Breast epithelium (tissue), 4 donors: ENCODE measurements around the gene HPGDS. TPM values are rescaled to one million over a fixed set of nuclear protein-coding genes. Genes with fewer than 3 reads are reported as not detected.

Source experiments
- DNase-seq, 2 donors: peaks; one replicate each; pipeline ENCODE4 v3.0.0-alpha.2; 2019; ENCODE audit warnings: low spot score in 2 of 2
- H3K27ac ChIP-seq, 2 donors: fragments of 200-600 bp; sonication (generic) in 1 of 2; one replicate each; pipeline ENCODE4 v1.5.1; 2016 to 2019; ENCODE audit warnings: mild to moderate bottlenecking in 1 of 2
- H3K27me3 ChIP-seq, 2 donors: fragments of 200-600 bp; sonication (generic) in 1 of 2; one replicate each; pipeline versions ENCODE4 v1.5.1 to v1.6.0; 2017 to 2019; ENCODE audit warnings: control low read depth in 1 of 2, mild to moderate bottlenecking in 1 of 2
- H3K36me3 ChIP-seq: fragments of 200-600 bp; one replicate; pipeline ENCODE4 v1.5.1; 2019
- H3K4me1 ChIP-seq, 2 donors: fragments of 200-600 bp; sonication (generic); one replicate each; pipeline ENCODE4 v1.5.1; 2016 to 2019; ENCODE audit warnings: control low read depth in 1 of 2
- H3K4me3 ChIP-seq, 3 donors: fragments of 200-600 bp; sonication (generic); 1 replicate in 2 of 3; 2 replicates in 1 of 3; pipeline ENCODE4 v1.5.1; 2016 to 2019; ENCODE audit warnings: mild to moderate bottlenecking in 3 of 3, moderate library complexity in 2 of 3
- H3K9me3 ChIP-seq, 2 donors: fragments of 200-600 bp; sonication (generic) in 1 of 2; one replicate each; pipeline ENCODE4 v1.5.1; 2016 to 2019; ENCODE audit warnings: control low read depth in 1 of 2
- POLR2A ChIP-seq: fragments of 450-650 bp; IDR thresholded peaks from one replicate; pipeline ENCODE4 v1.6.1; 2016; ENCODE audit warnings: antibody characterized with exemption, mild to moderate bottlenecking, moderate library complexity
- POLR2AphosphoS5 ChIP-seq, 3 donors: sonication (generic); formaldehyde crosslinking; IDR thresholded peaks; one replicate each; pipeline ENCODE4 v1.6.1; 2017; ENCODE audit warnings: antibody characterized with exemption in 3 of 3
- intact Hi-C: fragments of 100-400 bp; cut with DNase I; formaldehyde crosslinking; loops from one replicate; pipeline ENCODE4 v1.15.1; 2023; ENCODE audit warnings: low total_unique reads
- total RNA-seq, 3 donors: library from RNA; depleted of rRNA; stranded (reverse); fragments of >200 nt; gene quantifications; one replicate each; pipeline ENCODE4 v1.1.0, GENCODE V29; 2016
- TF ChIP-seq, protein P1 (sequence below), 3 donors: fragments of 450-650 bp; IDR thresholded peaks; one replicate each; pipeline ENCODE4 v1.5.1; 2016 to 2017; ENCODE audit warnings: antibody characterized with exemption in 3 of 3, mild to moderate bottlenecking in 3 of 3, moderate library complexity in 3 of 3

Gene HPGDS
- total RNA-seq, 3 donors from 2014 or later = 0.98 to 7.5 (median 2.0) TPM

DNA sequence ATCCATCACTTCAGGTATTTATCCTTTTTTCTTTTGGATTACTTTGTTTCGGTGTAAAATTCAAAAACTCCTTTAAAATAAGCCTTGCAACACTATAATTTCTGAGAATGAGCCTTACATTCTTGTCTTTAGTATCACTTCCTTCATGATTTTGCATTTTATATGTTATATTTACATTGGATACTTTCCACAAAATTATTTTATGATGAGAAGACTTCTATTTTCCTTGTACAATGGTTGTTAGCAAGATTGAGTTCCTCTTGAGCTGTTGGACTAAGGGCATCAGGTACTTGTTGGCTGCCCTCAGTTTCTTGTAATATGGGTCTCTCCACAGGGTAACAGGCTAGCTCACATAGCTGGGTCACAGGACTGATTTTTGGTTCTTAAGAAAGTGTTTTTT is 22.7 kb upstream of the HPGDS start:
- no peaks in the 10 kb centered on the region for H3K9me3 ChIP-seq
- no peak for TF ChIP-seq POLR2AphosphoS5 (IDR thresholded peaks at IDR 0.05)
- no peak for TF ChIP-seq POLR2A
- TF ChIP-seq, protein P1, sequence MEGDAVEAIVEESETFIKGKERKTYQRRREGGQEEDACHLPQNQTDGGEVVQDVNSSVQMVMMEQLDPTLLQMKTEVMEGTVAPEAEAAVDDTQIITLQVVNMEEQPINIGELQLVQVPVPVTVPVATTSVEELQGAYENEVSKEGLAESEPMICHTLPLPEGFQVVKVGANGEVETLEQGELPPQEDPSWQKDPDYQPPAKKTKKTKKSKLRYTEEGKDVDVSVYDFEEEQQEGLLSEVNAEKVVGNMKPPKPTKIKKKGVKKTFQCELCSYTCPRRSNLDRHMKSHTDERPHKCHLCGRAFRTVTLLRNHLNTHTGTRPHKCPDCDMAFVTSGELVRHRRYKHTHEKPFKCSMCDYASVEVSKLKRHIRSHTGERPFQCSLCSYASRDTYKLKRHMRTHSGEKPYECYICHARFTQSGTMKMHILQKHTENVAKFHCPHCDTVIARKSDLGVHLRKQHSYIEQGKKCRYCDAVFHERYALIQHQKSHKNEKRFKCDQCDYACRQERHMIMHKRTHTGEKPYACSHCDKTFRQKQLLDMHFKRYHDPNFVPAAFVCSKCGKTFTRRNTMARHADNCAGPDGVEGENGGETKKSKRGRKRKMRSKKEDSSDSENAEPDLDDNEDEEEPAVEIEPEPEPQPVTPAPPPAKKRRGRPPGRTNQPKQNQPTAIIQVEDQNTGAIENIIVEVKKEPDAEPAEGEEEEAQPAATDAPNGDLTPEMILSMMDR (IDR thresholded peaks at IDR 0.05) = no peak
- no peak overlapping the region for H3K27ac ChIP-seq
- H3K27me3 ChIP-seq = no peaks in the 10 kb centered on the region
- no peak for DNase-seq
- H3K4me1 ChIP-seq = no peaks in the 10 kb centered on the region
- intact Hi-C loops = no loop called here
- no peaks in the 10 kb centered on the region for H3K36me3 ChIP-seq
- no peak overlapping the region for H3K4me3 ChIP-seq

DNA sequence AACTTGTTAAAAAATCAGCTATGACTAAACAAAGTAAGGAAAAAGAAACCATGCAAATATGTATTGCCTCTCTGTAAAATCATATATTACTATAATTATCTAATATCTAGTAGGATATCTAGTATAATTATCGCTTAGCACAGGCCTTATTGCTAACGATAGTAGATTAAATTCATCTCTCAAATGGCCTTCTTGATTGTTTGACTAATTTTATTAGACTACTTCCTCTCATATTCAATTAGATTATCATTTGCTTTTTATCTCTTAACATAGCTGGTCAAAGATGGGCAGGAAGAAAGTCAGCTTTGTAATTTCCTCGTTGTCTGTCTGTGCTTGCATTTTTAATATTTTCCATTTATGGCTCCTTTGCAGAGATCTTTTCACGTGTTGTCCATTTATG is 21.9 kb upstream of the HPGDS start:
- Histone ChIP-seq H3K27me3 (no peaks in the 10 kb centered on the region), H3K4me1 (no peaks in the 10 kb centered on the region), H3K36me3 (no peaks in the 10 kb centered on the region), H3K4me3 (no peak overlapping the region), H3K27ac (no peak overlapping the region), H3K9me3 (no peaks in the 10 kb centered on the region)
- DNase-seq = no peak
- intact Hi-C loops = no loop called here
- no peak for TF ChIP-seq POLR2A
- TF ChIP-seq POLR2AphosphoS5 (IDR thresholded peaks at IDR 0.05) = no peak
- TF ChIP-seq, protein P1 (IDR thresholded peaks at IDR 0.05) = no peak

DNA sequence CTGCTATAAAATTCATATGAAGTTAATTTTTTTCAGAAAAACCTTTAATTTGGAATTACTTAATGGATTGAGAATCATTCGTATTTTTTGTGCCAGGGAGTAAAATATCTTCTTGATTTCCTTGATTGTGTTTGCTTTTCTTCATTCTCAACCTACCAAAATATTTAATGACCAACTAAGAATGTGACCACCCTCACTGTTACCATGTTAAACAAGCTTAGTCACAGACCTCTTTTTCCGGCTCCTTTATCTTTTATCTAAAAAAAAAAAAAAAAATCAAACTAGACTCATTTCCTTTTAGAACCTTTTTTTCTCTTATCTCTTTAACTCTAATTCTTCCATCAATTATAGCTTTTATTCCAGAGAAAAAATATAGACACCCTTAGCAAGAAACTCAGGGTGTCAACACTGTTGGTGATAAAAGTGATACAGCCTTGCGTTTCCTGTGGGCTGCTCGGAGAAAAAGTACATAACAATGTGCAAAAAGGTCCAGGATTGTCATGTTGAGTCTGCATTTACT is 20.6 kb upstream of the HPGDS start:
- Histone ChIP-seq H3K9me3 (no peaks in the 10 kb centered on the region), H3K4me3 (no peak overlapping the region)
- intact Hi-C loops = no loop called here

DNA sequence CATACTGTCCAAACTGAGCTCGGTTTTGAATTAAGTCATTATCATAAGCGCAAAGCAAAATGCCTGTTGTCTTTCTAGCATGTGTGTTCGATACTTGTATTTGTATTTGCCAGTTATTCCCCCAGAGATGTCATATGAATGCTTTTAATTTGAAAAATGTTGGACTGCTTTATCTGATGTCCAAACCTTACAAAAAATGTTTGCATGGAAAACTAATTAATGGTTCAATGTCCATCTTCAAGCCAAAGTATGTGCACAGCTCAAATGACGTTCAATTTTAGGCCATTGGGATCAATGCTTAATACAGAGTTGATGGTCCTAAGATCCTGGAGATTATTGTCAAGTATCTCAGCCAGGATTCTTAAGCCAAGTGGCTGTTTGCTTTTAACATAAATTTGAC is 17.2 kb upstream of the HPGDS start:
- no peak overlapping the region for H3K27ac ChIP-seq
- no peak for TF ChIP-seq POLR2A
- no peak for TF ChIP-seq POLR2AphosphoS5 (IDR thresholded peaks at IDR 0.05)
- TF ChIP-seq, protein P1 (IDR thresholded peaks at IDR 0.05) = no peak

More for the DNA sequence above, 20.6 kb upstream of the HPGDS start:
- TF ChIP-seq POLR2AphosphoS5 (IDR thresholded peaks at IDR 0.05) = no peak
- TF ChIP-seq POLR2A = no peak
- TF ChIP-seq, protein P1 (IDR thresholded peaks at IDR 0.05) = no peak
- Histone ChIP-seq H3K27me3 (no peaks in the 10 kb centered on the region), H3K27ac (no peak overlapping the region), H3K4me1 (no peaks in the 10 kb centered on the region), H3K36me3 (no peaks in the 10 kb centered on the region)
- DNase-seq = no peak

DNA sequence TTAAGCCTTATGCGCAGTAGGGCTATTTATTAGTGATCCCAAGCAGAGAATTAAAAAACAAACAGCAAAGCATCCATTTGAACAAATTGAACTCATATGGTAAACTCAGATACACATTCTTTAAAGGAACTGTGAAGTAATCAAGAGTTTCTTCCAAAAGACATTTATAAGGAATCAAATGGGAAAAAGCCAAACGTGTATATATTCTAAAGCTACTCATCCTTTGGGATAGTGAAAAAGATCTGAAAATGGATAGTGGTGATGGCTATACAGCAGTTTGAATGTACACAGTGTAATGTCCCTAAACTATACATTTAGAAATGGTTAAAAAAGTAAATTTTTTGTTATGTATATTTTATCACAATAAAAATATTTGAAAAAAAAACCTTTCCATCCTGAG is 16.6 kb upstream of the HPGDS start:
- no peak for TF ChIP-seq POLR2AphosphoS5 (IDR thresholded peaks at IDR 0.05)
- TF ChIP-seq, protein P1 (IDR thresholded peaks at IDR 0.05) = no peak
- TF ChIP-seq POLR2A = no peak
- intact Hi-C loops = no loop called here

More for the DNA sequence above, 17.2 kb upstream of the HPGDS start:
- H3K4me3 ChIP-seq = no peak overlapping the region
- no peak for DNase-seq
- no peaks in the 10 kb centered on the region for H3K4me1 ChIP-seq
- intact Hi-C loops = no loop called here
- no peaks in the 10 kb centered on the region for H3K27me3 ChIP-seq
- no peaks in the 10 kb centered on the region for H3K9me3 ChIP-seq
- H3K36me3 ChIP-seq = no peaks in the 10 kb centered on the region

More for the DNA sequence above, 16.6 kb upstream of the HPGDS start:
- Histone ChIP-seq H3K36me3 (no peaks in the 10 kb centered on the region), H3K9me3 (no peaks in the 10 kb centered on the region), H3K4me3 (no peak overlapping the region), H3K4me1 (no peaks in the 10 kb centered on the region), H3K27me3 (no peaks in the 10 kb centered on the region), H3K27ac (no peak overlapping the region)
- no peak for DNase-seq
